Uterus (tissue), 4 donors: ENCODE results near the gene MLH1. TPM values are rescaled to one million over a fixed set of nuclear protein-coding genes. Genes with fewer than 3 reads are reported as not detected.
A peak's percentile ranks its signal among the peaks of the same experiment; 100 is the strongest.

Experiments
- DNase-seq, 2 donors: peaks; one replicate each; pipeline ENCODE4 v3.0.0-alpha.2; 2019 to 2020
- H3K27ac ChIP-seq, 2 donors: fragments of 200-600 bp; sonication (generic); 1 replicate in 1 of 2; 2 replicates in 1 of 2; pipeline ENCODE4 v1.5.1; 2016 to 2018
- H3K27me3 ChIP-seq, 2 donors: fragments of 200-600 bp; sonication (generic); one replicate each; pipeline ENCODE4 v1.5.1; 2018 to 2019; ENCODE audit warnings: control low read depth in 1 of 2
- H3K36me3 ChIP-seq, 2 donors: fragments of 200-600 bp; sonication (generic); one replicate each; pipeline ENCODE4 v1.5.1; 2019; ENCODE audit warnings: control low read depth in 1 of 2
- H3K4me1 ChIP-seq, 2 donors: fragments of 200-600 bp; sonication (generic); one replicate each; pipeline ENCODE4 v1.5.1; 2018 to 2019; ENCODE audit warnings: control low read depth in 1 of 2
- H3K4me3 ChIP-seq, 2 donors: fragments of 200-600 bp; sonication (generic); 1 replicate in 1 of 2; 2 replicates in 1 of 2; pipeline ENCODE4 v1.5.1; 2018 to 2019; ENCODE audit warnings: mild to moderate bottlenecking in 1 of 2
- H3K9me3 ChIP-seq, 2 donors: fragments of 200-600 bp; sonication (generic); one replicate each; pipeline ENCODE4 v1.5.1; 2019; ENCODE audit warnings: control low read depth in 1 of 2
- CTCF ChIP-seq, 4 experiments: fragments of 200-600 bp in 2 of 4; fragments of 450-650 bp in 2 of 4; sonication (generic) in 2 of 4; IDR thresholded peaks; one replicate each; pipeline ENCODE4 v1.5.1; 2016 to 2019; ENCODE audit warnings: antibody characterized with exemption in 4 of 4, mild to moderate bottlenecking in 2 of 4, moderate library complexity in 1 of 4
- POLR2A ChIP-seq, 2 donors: fragments of 450-650 bp; IDR thresholded peaks; one replicate each; pipeline ENCODE4 v1.6.1; 2016; ENCODE audit warnings: antibody characterized with exemption in 2 of 2, mild to moderate bottlenecking in 1 of 2, moderate library complexity in 1 of 2
- intact Hi-C: fragments of 100-400 bp; cut with DNase I; formaldehyde crosslinking; loops from one replicate; pipeline ENCODE4 v1.15.1; 2023; ENCODE audit warnings: low total_unique reads
- total RNA-seq, 4 donors: library from RNA; depleted of rRNA in 3 of 4; stranded (reverse); fragments of >200 nt in 3 of 4; gene quantifications; one replicate each; pipeline versions ENCODE4 v1.1.0 to v1.2.4, GENCODE V29; 2014 to 2023
- donor health status: DM: yes; HTN: yes; CAD: no.

The MLH1 gene
- total RNA-seq, 4 donors from 2014 or later, result 5.9 to 64.3 (median 24.4) TPM

- Histone ChIP-seq H3K4me3 (no peak overlapping the region), H3K27me3 (no peaks in the 10 kb centered on the region), H3K27ac (no peak overlapping the region), H3K9me3 (no peaks in the 10 kb centered on the region), H3K4me1 (no peaks in the 10 kb centered on the region), H3K36me3 (no peaks in the 10 kb centered on the region)
- DNase-seq, result no peak
- TF ChIP-seq CTCF (IDR thresholded peaks at IDR 0.05), result no peak
- TF ChIP-seq POLR2A (IDR thresholded peaks at IDR 0.05), result no peak
- intact Hi-C loops, result no loop called here
Observed at GRCh38 chr3:37067577-37067976, 74.3 kb downstream of the MLH1 start.

- DNase-seq, result no peak
- no peaks in the 10 kb centered on the region for H3K4me1 ChIP-seq
- no peaks in the 10 kb centered on the region for H3K27me3 ChIP-seq
- H3K36me3 ChIP-seq, result no peaks in the 10 kb centered on the region
- intact Hi-C loops, result no loop called here
- no peak overlapping the region for H3K4me3 ChIP-seq
- no peaks in the 10 kb centered on the region for H3K9me3 ChIP-seq
- H3K27ac ChIP-seq, result no peak overlapping the region
- no peak for TF ChIP-seq POLR2A (IDR thresholded peaks at IDR 0.05)
- TF ChIP-seq CTCF (IDR thresholded peaks at IDR 0.05), result no peak
Observed at GRCh38 chr3:37068031-37068430, 74.7 kb downstream of the MLH1 start.

GRCh38 chr3:37071921-37072320 lies 78.6 kb downstream of the MLH1 start:
- H3K27me3 ChIP-seq, result no peaks in the 10 kb centered on the region
- H3K9me3 ChIP-seq, result no peaks in the 10 kb centered on the region
- no peak overlapping the region for H3K4me3 ChIP-seq
- no peak overlapping the region for H3K27ac ChIP-seq
- no peaks in the 10 kb centered on the region for H3K4me1 ChIP-seq
- no peak for TF ChIP-seq POLR2A (IDR thresholded peaks at IDR 0.05)
- no peak for TF ChIP-seq CTCF (IDR thresholded peaks at IDR 0.05)
- no peaks in the 10 kb centered on the region for H3K36me3 ChIP-seq
- intact Hi-C loops, result no loop called here
- no peak for DNase-seq

- intact Hi-C loops, result no loop called here
- no peak overlapping the region for H3K4me3 ChIP-seq
- H3K4me1 ChIP-seq, result no peaks in the 10 kb centered on the region
- DNase-seq, result no peak
- H3K27me3 ChIP-seq, result no peaks in the 10 kb centered on the region
- H3K9me3 ChIP-seq, result no peaks in the 10 kb centered on the region
- no peaks in the 10 kb centered on the region for H3K36me3 ChIP-seq
- peak overlapping the region in 1 of 2 donors; percentile 53 for H3K27ac ChIP-seq
- TF ChIP-seq POLR2A (IDR thresholded peaks at IDR 0.05) (no peak), CTCF (IDR thresholded peaks at IDR 0.05) (no peak)
Observed at GRCh38 chr3:37072892-37073291, 79.6 kb downstream of the MLH1 start.

GRCh38 chr3:37074178-37074577 lies 80.9 kb downstream of the MLH1 start:
- H3K36me3 ChIP-seq, result no peaks in the 10 kb centered on the region
- no peaks in the 10 kb centered on the region for H3K9me3 ChIP-seq
- no peak overlapping the region for H3K4me3 ChIP-seq
- peak overlapping the region in 1 of 2 donors; percentile 37 for H3K27ac ChIP-seq
- no peaks in the 10 kb centered on the region for H3K27me3 ChIP-seq
- H3K4me1 ChIP-seq, result no peaks in the 10 kb centered on the region
- DNase-seq, result no peak
- intact Hi-C loops, result no loop called here
- TF ChIP-seq POLR2A (IDR thresholded peaks at IDR 0.05), result no peak
- no peak for TF ChIP-seq CTCF (IDR thresholded peaks at IDR 0.05)
